HG02588 (cell line): ENCODE data around the gene PRAME.
"Not testable (repeated sequence)": the region's sequence is repeated elsewhere in the genome, so short reads cannot be mapped to it uniquely, and the experiment has no call there.

Source experiments
- ATAC-seq: cut with Tn5 transposase; IDR thresholded peaks from one replicate; pipeline ENCODE4 v1.9.1; 2021; ENCODE audit warnings: mild to moderate bottlenecking, moderate library complexity; ENCODE audit not compliant: unreplicated experiment

The PRAME gene

DNA sequence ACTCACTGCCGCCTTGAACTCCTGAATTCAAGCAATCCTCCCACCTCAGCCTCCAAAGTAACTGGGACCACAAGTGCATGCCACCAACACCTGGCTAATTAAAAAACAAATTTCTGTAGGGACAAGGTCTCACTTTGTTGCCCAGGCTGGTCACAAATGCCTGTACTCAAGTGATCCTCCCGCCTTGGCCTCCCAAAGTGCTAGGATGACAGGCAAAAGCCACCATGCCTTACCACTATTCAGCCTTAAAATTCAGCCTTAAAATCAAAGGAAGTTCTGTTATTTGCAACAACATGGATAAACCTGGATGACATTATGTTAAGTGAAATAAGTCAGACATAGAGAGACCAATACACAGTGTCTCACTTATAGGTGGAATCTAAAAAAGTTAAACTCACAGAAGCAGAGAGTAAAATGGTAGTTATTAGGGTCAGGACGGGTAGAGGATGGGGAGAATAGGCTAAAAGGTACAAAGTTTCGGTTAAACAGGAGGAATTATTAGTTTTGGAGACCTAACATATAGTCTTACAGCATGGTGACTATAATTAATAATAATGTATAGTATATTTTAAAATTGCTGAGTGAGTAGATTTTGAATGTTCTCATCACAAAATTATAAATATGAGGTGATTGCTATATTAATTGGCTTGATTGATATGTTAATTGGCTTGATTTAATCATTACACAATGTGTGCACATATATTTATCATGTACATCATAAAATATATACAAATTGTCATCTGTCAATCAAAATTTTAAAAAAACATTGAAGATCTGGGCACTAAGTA lies 32.7 kb downstream of the PRAME start:
- ATAC-seq: no peak

DNA sequence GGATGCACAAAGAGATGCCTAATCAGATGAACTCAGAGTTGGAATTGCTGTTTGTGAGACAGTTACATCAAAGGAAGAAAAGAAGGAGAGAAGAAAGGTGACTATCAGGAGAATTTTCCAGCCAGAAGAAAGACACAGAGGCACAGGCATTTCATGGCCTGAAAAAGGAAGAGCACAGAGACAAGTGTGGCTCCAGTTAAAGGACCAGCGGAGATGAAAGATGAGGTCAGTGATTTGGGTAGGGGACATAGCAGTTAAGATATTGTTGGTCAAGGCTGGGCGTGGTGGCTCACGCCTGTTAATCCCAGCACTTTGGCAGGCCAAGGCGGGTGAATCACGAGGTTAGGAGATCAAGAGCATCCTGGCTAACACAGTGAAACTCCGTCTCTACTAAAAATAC lies 35.6 kb downstream of the PRAME start:
- ATAC-seq: no peak

DNA sequence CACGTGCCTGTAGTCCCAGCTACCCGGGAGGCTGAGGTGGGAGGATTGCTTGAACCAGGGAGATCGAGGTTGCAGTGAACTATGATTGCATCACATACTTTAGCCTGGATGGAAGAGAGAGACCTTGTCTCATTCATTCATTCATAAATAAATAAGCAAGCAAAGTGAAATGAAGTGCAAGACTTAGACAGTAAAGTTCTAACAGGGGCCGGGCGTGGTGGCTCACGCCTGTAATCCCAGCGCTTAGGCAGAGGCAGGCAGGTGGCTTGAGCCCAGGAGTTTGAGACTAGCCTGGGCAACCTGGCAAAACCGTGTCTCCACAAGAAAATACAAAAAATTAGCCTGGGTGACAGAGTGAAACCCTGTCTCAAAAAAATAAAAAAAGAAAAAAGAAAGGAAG lies 37.4 kb downstream of the PRAME start:
- ATAC-seq: no peak

DNA sequence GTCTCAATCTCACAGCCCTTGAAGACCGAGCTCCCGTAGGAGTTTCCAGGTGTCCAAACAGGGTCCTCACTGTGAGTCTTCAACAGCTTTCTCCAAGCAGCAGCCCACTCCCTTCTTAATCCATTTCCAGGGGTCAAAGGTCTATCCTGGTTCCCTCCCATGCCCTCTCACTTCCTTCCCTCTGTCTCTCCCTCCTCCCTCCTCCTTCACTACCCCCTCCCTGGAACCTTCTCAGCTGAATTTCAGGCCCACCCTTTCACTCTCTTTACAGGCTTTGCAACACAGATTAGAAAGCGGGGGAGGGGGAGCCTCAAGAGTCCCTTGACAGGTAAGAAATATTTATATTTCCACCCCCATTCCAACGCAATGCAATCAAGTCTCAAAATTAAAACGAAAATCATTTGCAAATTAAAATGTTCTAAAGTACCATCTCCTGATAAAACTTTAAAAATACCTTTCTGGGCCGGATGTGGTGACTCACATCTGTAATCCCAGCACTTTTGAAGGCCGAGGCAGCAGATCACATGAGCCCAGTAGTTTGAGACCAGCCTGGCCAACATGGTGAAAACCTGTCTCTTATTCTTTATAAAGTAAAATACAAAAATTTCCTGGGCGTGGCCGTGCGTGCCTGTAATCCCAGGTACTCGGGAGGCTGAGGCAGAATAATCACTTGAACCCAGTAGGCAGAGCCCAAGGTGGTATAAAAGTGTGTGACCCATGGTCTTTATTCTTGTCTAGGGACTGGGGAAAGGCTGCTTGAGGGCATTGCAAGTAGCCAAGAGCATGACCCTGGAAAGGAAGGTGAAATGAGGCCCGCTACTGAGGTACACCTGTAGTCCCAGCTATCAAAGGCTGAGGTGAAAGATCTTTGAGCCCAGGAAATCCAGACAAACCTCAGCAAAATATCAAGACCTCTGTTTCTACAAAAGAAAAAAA lies 38.1 kb downstream of the PRAME start:
- no peak for ATAC-seq

DNA sequence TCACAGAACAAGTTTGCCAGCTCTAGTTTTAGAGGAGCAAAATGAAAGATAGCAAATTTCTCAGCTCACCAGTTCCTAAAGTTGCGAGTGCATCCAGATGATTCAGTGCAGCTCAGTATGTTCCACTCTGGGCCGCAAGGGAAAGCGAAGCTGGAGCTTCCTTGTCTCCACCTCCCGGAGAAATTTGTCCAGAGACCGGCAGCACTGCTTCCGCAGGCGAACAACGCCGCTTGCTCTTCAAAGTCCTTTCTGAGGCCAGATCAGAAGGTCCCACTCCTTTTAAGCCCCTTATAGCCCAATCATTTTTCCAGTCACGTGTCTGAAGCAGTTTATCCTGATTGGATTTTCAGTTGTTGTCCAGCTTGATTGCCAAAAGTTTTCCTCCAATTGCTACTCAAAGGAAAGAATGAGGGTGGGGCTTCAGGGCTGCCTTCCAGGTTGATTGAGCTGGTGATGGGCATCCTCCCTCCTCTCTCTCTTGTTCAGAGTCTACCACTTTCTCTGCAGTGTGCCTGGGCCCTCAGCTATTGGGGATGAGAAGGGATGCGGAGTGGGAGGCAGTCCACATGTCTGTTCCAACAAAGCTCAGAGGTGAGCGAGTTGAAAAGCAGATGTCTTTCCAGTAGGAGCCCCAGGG lies 38.9 kb downstream of the PRAME start, which contains the start of gene ZNF280A:
Gene ZNF280A (minus strand): TSS at position 251 of the 637 bp plus-strand sequence. CDS start 4,640 bp downstream, outside the sequence.
- no peak for ATAC-seq

DNA sequence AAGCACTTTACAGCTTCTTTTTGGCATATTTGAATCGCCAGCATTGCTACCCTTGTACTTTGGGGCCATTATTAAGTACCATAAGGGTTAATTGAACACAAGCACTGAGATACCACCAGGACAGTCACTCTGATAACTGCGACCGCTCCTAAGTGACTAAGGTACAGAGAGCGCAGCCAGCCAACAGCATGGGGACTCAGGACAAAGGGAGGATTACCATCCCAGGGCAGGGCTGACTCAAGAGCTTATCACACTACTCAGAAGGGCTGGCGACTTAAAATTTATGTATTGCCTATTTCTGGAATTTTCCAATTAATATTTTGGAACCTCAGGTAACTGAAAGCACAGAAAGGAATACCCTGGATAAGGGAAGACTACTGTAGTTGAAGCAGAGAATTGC lies 39.5 kb downstream of the PRAME start:
- ATAC-seq: no peak

DNA sequence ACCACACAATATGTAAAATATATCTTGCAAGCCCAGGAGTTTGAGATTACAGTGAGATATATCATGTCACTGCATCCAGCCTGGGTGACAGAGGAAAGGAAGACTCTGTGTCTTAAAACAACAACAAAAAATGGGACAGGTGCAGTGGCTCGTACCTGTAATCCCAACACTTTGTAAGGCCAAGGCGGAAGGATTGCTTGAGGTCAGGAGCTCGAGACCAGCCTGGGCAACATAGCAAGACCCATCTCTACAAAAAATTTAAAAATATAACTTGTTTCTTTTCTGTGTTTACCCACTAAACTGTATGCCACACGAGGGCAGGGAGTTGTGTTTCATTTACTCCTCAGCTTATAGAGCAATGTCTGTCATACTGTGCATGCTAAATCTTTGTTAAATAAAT lies 42.1 kb downstream of the PRAME start:
- ATAC-seq: no peak

DNA sequence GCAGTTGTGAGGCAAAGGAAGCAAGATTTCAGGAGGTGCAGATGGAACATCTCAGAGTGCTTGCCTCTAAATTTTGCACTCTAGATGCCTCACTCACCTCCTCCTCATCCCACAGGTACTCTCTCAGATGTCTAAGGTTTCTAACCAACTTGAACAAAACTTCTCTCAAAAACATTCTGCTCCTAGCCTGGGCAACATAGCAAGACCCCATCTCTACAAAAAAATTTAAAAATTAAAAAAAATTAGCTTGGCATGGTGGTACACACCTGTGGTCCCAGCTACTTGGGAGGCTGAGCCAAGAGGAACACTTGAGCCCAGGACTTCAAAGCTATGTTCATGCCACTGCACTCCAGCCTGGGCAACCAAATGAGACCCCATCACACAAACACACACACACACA lies 43.2 kb downstream of the PRAME start:
- no peak for ATAC-seq

DNA sequence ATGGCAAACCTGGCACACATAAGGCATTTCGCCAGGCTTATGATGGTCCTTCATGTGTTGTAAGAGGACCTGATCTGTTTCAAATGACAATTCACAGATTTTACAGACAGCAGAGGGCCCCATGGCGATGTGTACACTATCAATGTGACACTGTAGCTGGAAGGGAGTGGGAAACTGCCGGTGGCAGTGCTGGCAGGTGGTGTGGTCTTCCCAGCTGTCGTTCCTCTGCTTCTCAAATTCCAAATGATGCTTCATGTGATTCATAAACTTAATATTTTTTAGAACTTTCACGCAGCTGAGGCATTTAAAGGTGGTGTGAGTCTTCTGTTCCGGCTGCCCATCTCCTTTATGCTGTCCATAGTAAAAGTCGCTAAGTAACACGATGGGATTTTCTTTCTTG lies 44.6 kb downstream of the PRAME start:
- not testable (repeated sequence) for ATAC-seq

DNA sequence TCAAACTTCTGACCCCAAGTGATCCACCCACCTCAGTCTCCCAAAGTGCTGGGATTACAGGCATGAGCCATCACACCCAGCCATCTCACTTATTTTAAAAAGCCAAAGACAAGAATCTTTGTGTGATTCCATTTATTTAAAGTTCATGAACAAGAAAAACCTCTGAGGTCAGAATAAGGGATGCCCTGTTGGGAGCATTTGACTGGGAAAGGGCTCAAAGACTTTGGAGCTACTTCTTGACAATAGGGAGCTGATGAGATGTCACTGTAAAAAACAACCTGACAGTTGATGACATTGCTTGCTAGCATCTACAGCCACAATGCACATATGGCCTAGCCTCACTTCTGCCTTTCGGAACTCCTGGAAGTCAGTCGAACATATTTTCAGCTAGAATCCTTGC lies 45.4 kb downstream of the PRAME start:
- no peak for ATAC-seq

DNA sequence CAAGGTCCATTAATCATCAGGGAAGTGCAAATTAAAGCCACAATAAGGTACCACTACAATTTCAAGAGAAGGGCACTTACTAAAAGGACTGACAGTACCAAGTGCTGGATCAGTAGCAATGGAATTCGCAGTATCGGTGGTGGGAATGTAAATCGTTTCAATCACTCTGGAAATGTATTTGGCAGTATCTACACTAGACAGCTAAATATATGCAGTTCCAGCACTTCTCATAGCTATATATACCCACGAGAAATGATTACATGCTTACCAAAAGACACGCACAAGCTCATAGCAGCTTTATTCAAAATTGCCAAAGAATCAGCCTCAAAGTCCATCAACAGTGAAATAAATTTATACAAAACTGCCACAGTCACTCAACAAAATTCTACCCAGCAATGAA lies 46.1 kb downstream of the PRAME start:
- ATAC-seq: no peak

DNA sequence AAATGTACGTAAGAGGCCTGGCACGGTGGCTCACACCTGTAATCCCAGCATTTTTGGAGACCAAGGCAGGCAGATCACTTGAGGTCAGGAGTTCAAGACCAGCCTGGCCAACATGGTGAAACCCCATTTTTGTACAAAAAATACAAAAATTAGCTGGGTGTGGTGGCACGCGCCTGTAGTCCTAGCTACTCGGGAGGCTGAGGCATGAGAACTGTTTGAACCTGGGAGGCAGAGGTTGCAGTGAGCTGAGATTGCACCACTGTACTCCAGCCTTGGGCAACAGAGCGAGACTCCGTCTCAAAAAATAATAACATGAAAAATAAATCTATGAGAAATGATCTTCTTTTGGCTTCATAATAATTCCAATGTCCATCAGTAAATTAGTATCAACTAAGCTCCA lies 48.2 kb downstream of the PRAME start:
- ATAC-seq: not testable (repeated sequence)

DNA sequence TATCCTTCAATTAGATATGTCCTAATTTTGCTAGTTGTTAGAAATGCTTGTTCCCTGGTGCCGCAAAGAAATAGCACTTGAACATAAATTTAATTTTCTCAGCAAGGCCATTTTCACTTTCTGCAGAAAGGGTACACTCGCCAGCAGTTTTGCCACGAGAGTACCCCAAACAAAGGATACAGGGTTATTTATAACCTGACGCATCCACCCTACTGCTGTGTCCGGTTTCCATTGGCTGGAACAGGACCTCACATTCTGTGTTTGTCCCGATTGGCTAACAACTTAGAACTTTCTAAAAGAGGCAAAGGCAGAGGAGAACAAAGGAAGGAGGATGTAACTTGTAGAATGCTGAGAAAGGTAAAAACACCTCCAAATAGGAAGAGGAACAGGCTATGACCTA lies 49.2 kb downstream of the PRAME start:
- not testable (repeated sequence) for ATAC-seq

DNA sequence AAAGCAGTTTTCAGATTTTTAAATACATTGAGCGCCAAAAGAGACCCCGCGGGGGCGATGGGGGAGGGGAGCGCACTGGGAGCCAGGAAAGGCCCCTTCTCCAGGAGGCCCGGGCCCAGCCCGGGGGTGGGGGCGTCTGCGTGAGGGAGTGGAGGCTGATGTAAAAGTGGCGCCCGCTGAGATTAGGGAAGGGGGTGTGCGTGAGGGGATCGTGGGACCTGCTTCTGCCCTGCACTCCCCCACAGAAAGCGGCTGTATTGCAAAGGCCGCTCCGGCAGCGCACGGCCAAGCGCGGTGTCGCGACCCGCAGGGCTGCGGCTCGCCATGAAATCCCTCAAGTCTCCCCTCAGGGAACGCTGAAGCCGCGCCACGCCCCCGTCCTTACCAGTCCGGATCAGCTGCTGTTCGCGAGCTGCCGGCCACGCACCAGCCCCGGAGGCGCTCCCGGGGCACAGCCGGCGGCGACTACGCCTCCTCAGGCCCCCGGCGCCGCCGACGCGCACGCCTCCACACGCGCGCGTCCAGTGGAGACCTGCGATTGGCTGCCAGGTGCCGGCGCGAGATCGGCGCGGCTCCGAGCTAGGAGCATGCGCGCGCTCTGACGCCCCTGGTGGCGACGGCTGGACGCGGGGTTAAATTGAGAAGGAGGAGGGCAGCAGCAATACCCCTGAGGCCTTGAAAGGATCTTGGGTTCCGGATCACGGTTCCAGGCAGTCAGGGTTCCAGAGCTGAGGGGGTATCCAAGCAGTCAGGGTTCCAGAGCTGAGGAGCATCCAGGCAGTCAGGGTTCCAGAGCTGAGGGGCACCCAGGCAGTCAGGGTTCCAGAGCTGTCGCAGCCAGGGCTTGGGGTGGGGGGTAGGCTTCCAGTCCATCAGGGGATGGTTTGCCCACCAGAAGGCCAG lies 50.5 kb downstream of the PRAME start, which contains the start of gene ZNF280B:
Gene ZNF280B (minus strand): TSS at position 469 of the 903 bp plus-strand sequence. CDS start 19,344 bp downstream, outside the sequence.
- peak; percentile 92 for ATAC-seq

DNA sequence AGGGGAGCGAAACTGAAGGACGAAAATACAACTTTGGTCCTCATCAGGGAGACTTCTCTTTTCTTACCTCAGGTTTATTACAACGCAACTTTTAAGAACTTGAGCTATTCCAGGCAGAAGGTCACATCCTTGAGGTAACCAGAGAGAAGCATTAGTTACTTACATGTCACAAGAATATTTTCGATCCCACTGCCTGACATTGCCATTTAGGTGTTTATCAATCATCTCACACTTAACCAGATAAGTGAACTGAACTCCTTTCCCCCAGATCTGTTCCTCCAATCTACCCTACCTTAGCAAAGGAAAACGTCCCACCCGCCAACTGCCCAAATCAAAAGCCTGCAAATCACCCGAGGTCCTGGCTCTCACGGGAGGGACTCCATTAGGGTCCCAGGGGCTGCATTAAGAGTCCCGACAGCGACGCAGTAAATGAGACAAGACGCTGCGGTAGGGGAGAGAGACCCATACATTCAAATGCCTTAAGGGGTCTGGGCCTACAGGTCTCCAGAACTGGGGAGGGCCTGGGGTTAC lies 51.3 kb downstream of the PRAME start:
- no peak for ATAC-seq

DNA sequence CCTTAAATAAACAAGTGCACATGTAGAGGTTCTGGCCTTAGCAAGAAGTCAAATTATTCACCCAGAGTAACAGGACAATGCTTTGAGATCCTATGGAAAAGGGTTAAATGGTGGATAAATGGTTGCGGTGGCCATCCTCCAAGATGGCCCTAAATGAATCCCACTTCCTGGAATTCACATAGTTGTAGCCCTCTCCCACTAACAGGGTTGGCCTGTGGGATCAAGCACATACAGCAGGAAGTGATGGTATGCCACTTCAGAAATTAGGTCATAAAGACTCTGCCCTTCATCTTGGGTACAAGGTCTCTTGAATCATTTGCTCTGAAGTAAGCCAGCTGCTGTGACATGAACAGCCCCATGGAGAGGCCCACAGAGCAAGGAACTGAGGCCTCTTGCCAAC lies 52.3 kb downstream of the PRAME start:
- ATAC-seq: no peak

DNA sequence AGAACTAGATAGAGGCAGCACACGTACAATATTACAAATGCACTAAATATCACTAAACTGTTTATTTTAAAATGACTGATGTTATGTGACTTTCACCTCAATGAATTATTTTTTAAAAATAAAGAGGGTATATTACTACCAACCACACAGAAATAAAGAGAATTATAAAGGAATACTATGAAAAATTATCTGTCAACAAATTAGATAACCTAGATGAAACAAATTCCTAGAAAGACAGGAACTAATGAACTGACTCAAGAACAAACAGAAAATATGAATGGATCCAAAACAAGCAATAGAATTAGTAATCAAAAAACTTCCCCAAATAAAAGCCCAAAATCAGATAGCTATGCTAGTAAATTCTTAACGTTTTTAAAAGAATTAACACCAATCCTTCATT lies 60.8 kb downstream of the PRAME start:
- ATAC-seq: no peak
